Endodermal cell (in vitro differentiated cells): Measurements from ENCODE around the gene YEATS4. TPM values are rescaled to one million over a fixed set of nuclear protein-coding genes. Genes with fewer than 3 reads are reported as not detected.

Experiments
- DNase-seq: peaks from one replicate; pipeline ENCODE4 v3.0.0-alpha.2; 2017
- H3K27ac ChIP-seq: 2 replicates; pipeline ENCODE4 v1.5.1; 2013; ENCODE audit warnings: mild to moderate bottlenecking, low read depth, low read length, moderate library complexity
- H3K27me3 ChIP-seq: 2 replicates; pipeline ENCODE4 v1.6.1; 2013; ENCODE audit warnings: mild to moderate bottlenecking, low read length, moderate library complexity; ENCODE audit not compliant: insufficient read depth, control insufficient read depth, poor library complexity, severe bottlenecking
- H3K36me3 ChIP-seq: 2 replicates; pipeline ENCODE4 v1.7.0; 2013; ENCODE audit warnings: mild to moderate bottlenecking, low read length, moderate library complexity; ENCODE audit not compliant: control insufficient read depth, insufficient read depth
- H3K4me1 ChIP-seq: one replicate; pipeline ENCODE4 v1.7.0; 2013; ENCODE audit warnings: low read length; ENCODE audit not compliant: control insufficient read depth, insufficient read depth
- H3K4me3 ChIP-seq: 2 replicates; pipeline ENCODE4 v1.5.1; 2013; ENCODE audit warnings: mild to moderate bottlenecking, low read length, moderate library complexity
- H3K9ac ChIP-seq: 2 replicates; pipeline ENCODE4 v1.6.1; 2013; ENCODE audit warnings: mild to moderate bottlenecking, low read length, moderate library complexity; ENCODE audit not compliant: poor library complexity, severe bottlenecking; ENCODE audit errors: extremely low read depth
- H3K9me3 ChIP-seq: 2 replicates; pipeline ENCODE4 v1.6.1; 2013; ENCODE audit warnings: mild to moderate bottlenecking, low read length, moderate library complexity; ENCODE audit not compliant: control insufficient read depth
- H3K27ac Mint-ChIP-seq: 2 replicates; pipeline ENCODE4 v1.8.0; 2020; ENCODE audit warnings: mixed read lengths
- H3K27me3 Mint-ChIP-seq: 2 replicates; pipeline ENCODE4 v1.8.0; 2021; ENCODE audit warnings: mild to moderate bottlenecking, mixed read lengths; ENCODE audit not compliant: insufficient read depth
- H3K36me3 Mint-ChIP-seq: 2 replicates; pipeline ENCODE4 v1.8.0; 2020; ENCODE audit warnings: low read depth, mixed read lengths
- H3K4me1 Mint-ChIP-seq: 2 replicates; pipeline ENCODE4 v1.8.0; 2020; ENCODE audit warnings: mixed read lengths
- H3K4me3 Mint-ChIP-seq: 2 replicates; pipeline ENCODE4 v1.8.0; 2020; ENCODE audit warnings: mild to moderate bottlenecking, moderate library complexity, mixed read lengths
- H3K9me3 Mint-ChIP-seq: 2 replicates; pipeline ENCODE4 v1.8.0; 2020; ENCODE audit warnings: mild to moderate bottlenecking, mixed read lengths
- CTCF ChIP-seq: fragments of 200-600 bp; sonication (generic); conservative IDR thresholded peaks from 2 replicates; pipeline ENCODE4 v1.5.0; 2021; ENCODE audit warnings: antibody characterized with exemption, mild to moderate bottlenecking
- WGBS, 2 experiments: methylation state at CpG; one replicate each; pipeline versions ENCODE4 v1.1.5 to v1.1.7; 2013; ENCODE audit warnings: missing lambda C conversion rate in 2 of 2, mixed read lengths in 1 of 2; ENCODE audit not compliant: insufficient coverage in 1 of 2, insufficient read length in 1 of 2; 5-methylcytosine and 5-hydroxymethylcytosine counted together
- total RNA-seq, 2 donors: library from RNA; stranded (reverse); fragmentation: NEBNext Ultra II Directional in 1 of 2; extraction: Animal tissue kit (Norgen Biotek cat#: 25700) in 1 of 2; gene quantifications; 2 replicates in 1 of 2; 3 replicates in 1 of 2; pipeline ENCODE4 v1.2.1, GENCODE V29; 2021

The YEATS4 gene
- total RNA-seq, 2 donors from 2014 or later: 37.0 to 40.9 TPM

GRCh38 chr12:69440016-69440415 is 80.5 kb downstream of the YEATS4 start:
- Histone ChIP-seq H3K27ac (no peak overlapping the region), H3K27me3 (no peaks in the 10 kb centered on the region), H3K4me3 (no peak overlapping the region), H3K36me3 (no peaks in the 10 kb centered on the region), H3K4me1 (peaks cover 31% of the 10 kb centered on the region), H3K9ac (no peak overlapping the region), H3K9me3 (peaks cover 8% of the 10 kb centered on the region)
- WGBS, 2 experiments: 94 to 100% methylated on average over 2 to 3 of the region's 3 CpGs
- DNase-seq: no peak
- TF ChIP-seq CTCF: no peak
- H3K4me3 Mint-ChIP-seq: no peak overlapping the region
- peaks cover 2% of the 10 kb centered on the region for H3K36me3 Mint-ChIP-seq
- peaks cover 11% of the 10 kb centered on the region for H3K9me3 Mint-ChIP-seq
- peaks cover 34% of the 10 kb centered on the region for H3K4me1 Mint-ChIP-seq
- H3K27ac Mint-ChIP-seq: no peak overlapping the region
- no peaks in the 10 kb centered on the region for H3K27me3 Mint-ChIP-seq

Other genes starting within 250 kb of the YEATS4 start
- gene CPSF6, start 120.2 kb upstream of the YEATS4 start, total RNA-seq: 100 to 1,000 TPM; 115 to 139 TPM
- gene LYZ, start 11.4 kb upstream of the YEATS4 start, total RNA-seq: not detected
- 10 to 100 TPM; 63.1 to 65.8 TPM for gene FRS2, start 110.6 kb downstream of the YEATS4 start, total RNA-seq
- gene CCT2, start 225.7 kb downstream of the YEATS4 start, total RNA-seq: 100 to 1,000 TPM; 284 to 319 TPM